Measurements from ENCODE around the gene LRP1B.

LRP1B gene

DNA sequence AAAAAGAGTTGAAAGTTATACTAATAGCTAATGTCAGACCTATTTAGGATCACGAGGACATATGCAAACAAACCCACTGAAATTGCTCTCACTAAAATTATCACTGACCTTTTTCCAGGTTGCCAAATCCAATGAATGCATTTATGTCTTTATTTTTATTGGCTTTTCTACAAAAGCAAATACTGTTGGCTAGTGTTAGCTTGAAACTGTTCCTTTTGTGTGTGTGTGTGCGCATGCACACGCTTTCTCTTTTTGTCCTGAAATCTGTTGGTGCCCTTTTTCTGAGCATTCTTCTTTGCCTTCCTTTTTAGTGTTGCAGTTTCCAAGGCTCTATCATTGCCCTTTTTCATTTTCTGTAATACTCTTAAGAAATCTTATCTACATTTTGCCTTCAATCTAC lies 1269.2 kb downstream of the LRP1B start:
- no peak for TF ChIP-seq TAF1 (IDR thresholded peaks at IDR 0.05; ENCODE audit: borderline replicate concordance, insufficient read depth, low read length)

DNA sequence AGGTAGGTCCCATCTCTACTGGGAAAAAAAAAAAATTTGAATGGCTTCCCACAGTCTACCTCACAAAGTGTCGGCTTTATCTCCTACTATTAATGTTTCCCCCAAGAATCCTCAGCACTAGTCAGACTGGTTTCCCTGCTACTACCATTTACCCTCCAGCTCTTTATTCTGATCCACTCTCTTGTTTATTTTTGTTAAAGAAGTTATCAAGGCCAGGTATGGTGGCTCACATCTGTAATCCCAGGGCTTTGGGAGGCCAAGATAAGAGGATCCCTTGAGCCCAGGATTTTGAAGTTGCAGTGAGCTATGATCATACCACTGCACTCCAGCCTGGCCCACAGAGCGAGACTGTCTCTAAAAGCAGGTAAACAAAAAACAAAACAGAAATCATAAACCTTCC lies 1275.3 kb downstream of the LRP1B start:
- TF ChIP-seq FOXP2 (optimal IDR thresholded peaks at IDR 0.05; ENCODE audit: borderline replicate concordance, extremely low read depth, extremely low read length, insufficient read depth), result no peak
- no peak for TF ChIP-seq POLR2AphosphoS5 (IDR thresholded peaks at IDR 0.05; ENCODE audit: low read depth, low read length)
- TF ChIP-seq, protein P1, sequence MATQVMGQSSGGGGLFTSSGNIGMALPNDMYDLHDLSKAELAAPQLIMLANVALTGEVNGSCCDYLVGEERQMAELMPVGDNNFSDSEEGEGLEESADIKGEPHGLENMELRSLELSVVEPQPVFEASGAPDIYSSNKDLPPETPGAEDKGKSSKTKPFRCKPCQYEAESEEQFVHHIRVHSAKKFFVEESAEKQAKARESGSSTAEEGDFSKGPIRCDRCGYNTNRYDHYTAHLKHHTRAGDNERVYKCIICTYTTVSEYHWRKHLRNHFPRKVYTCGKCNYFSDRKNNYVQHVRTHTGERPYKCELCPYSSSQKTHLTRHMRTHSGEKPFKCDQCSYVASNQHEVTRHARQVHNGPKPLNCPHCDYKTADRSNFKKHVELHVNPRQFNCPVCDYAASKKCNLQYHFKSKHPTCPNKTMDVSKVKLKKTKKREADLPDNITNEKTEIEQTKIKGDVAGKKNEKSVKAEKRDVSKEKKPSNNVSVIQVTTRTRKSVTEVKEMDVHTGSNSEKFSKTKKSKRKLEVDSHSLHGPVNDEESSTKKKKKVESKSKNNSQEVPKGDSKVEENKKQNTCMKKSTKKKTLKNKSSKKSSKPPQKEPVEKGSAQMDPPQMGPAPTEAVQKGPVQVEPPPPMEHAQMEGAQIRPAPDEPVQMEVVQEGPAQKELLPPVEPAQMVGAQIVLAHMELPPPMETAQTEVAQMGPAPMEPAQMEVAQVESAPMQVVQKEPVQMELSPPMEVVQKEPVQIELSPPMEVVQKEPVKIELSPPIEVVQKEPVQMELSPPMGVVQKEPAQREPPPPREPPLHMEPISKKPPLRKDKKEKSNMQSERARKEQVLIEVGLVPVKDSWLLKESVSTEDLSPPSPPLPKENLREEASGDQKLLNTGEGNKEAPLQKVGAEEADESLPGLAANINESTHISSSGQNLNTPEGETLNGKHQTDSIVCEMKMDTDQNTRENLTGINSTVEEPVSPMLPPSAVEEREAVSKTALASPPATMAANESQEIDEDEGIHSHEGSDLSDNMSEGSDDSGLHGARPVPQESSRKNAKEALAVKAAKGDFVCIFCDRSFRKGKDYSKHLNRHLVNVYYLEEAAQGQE (IDR thresholded peaks at IDR 0.05; ENCODE audit: insufficient read depth in 1 of 2, low read depth in 2 of 2, low read length in 2 of 2), result no peak
- no peak for TF ChIP-seq TAF1 (IDR thresholded peaks at IDR 0.05; ENCODE audit: borderline replicate concordance, insufficient read depth, low read length)
- no peak for TF ChIP-seq SIN3A (IDR thresholded peaks at IDR 0.05; ENCODE audit: borderline replicate concordance, insufficient read depth, low read length)

DNA sequence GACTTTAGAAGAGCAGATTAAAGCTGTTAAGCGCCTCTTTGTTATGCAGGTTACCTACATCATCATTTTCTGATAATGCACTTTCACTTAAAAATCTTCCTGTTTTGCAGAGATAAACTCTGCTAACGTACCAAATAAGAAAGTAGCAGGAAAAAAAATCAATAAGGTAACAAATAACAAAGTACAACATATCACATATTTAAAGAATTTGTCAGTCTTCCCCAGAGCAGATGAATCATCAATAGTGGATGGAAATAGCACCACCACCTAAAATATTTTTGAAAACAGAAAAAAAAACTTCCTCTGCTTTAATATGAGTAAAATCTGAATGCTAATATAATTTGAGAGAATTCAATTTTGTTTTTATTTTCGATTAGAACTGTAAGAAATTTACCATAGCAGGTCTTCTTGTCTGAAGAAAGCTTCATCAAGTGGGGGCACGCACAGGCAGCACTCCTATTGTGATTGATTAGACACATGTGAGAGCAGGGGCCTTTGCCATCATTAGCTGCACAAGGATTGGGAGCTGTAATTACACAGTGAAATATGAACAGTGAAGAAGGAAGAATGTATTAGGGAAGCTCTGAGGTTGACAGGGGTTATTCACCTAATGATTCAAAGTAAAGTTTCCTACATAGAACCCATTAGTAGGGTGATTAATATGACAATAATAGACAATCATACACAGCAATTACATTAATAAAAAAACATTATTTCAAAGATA lies 1279.4 kb downstream of the LRP1B start:
- no peak for TF ChIP-seq SIN3A (IDR thresholded peaks at IDR 0.05; ENCODE audit: borderline replicate concordance, insufficient read depth, low read length)
- TF ChIP-seq, protein P1 (IDR thresholded peaks at IDR 0.05; ENCODE audit: insufficient read depth in 1 of 2, low read depth in 2 of 2, low read length in 2 of 2), result no peak
- no peak for TF ChIP-seq FOXP2 (optimal IDR thresholded peaks at IDR 0.05; ENCODE audit: borderline replicate concordance, extremely low read depth, extremely low read length, insufficient read depth)
- TF ChIP-seq TAF1 (IDR thresholded peaks at IDR 0.05; ENCODE audit: borderline replicate concordance, insufficient read depth, low read length), result no peak
- TF ChIP-seq POLR2AphosphoS5 (IDR thresholded peaks at IDR 0.05; ENCODE audit: low read depth, low read length), result no peak

DNA sequence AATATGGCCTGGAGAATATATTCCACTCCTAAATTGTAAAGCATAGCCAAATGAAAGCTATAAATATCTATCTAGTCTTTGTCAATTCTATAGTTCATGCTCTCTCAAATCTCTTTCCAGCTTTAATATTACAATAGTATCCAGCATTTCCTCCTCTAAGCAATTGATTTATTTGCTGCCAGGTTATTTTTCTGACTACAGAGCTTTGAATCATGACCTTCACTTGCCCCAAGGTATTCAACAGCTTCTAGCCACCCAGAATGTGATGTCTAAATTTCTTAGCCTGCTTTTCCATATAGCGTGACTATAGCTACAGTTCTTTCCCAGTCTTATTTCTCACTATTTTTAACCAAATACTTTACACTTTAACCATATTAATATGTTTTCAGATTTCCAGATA lies 1287.6 kb downstream of the LRP1B start:
- TF ChIP-seq TAF1 (IDR thresholded peaks at IDR 0.05; ENCODE audit: borderline replicate concordance, insufficient read depth, low read length), result no peak
- no peak for TF ChIP-seq SIN3A (IDR thresholded peaks at IDR 0.05; ENCODE audit: borderline replicate concordance, insufficient read depth, low read length)
- TF ChIP-seq, protein P1 (IDR thresholded peaks at IDR 0.05; ENCODE audit: insufficient read depth in 1 of 2, low read depth in 2 of 2, low read length in 2 of 2), result no peak
- no peak for TF ChIP-seq POLR2AphosphoS5 (IDR thresholded peaks at IDR 0.05; ENCODE audit: low read depth, low read length)
- TF ChIP-seq FOXP2 (optimal IDR thresholded peaks at IDR 0.05; ENCODE audit: borderline replicate concordance, extremely low read depth, extremely low read length, insufficient read depth), result no peak

DNA sequence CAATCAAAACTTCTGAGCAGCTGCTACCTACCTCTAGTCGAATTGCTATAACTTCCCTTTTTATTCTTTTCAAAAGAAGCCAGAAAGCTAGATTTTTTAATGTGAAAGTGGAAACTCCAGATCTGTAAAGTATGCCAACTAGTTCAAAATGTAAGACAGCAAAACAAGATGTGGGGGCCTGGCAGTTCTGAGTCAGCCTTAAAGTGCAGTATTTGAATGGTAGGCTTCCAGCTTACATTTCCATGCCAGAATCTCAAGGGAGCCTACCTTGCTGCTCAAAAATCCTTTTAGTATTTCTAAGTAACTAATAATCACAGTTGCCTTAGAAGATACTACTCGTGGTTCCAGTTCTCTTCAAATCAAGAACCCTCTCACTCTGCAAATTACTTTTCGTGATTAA lies 1288.7 kb downstream of the LRP1B start:
- no peak for TF ChIP-seq TAF1 (IDR thresholded peaks at IDR 0.05; ENCODE audit: borderline replicate concordance, insufficient read depth, low read length)
- no peak for TF ChIP-seq SIN3A (IDR thresholded peaks at IDR 0.05; ENCODE audit: borderline replicate concordance, insufficient read depth, low read length)
- TF ChIP-seq, protein P1 (IDR thresholded peaks at IDR 0.05; ENCODE audit: insufficient read depth in 1 of 2, low read depth in 2 of 2, low read length in 2 of 2), result no peak
- TF ChIP-seq POLR2AphosphoS5 (IDR thresholded peaks at IDR 0.05; ENCODE audit: low read depth, low read length), result no peak
- no peak for TF ChIP-seq FOXP2 (optimal IDR thresholded peaks at IDR 0.05; ENCODE audit: borderline replicate concordance, extremely low read depth, extremely low read length, insufficient read depth)

All from PFSK-1 (cell line).